NCI-H187 (cell line): Measurements from ENCODE around the gene NSRP1.
"Not testable (repeated sequence)": the region's sequence is repeated elsewhere in the genome, so short reads cannot be mapped to it uniquely, and the experiment has no call there.

Experiments
- DNase-seq, 2 experiments: peaks; one replicate each; lab custom pipeline; 2025; lab: John Stamatoyannopoulos, UW

NSRP1 gene

GRCh38 chr17:30187573-30187972 lies 71.0 kb downstream of the NSRP1 start:
- no peak for DNase-seq

GRCh38 chr17:30188211-30188939 lies 71.8 kb downstream of the NSRP1 start:
- no peak for DNase-seq

- DNase-seq = no peak
These were observed 74.5 kb downstream of the NSRP1 start for GRCh38 chr17:30191072-30191471.

GRCh38 chr17:30196504-30196903 lies 79.9 kb downstream of the NSRP1 start:
- no peak for DNase-seq

- no peak for DNase-seq
These were observed 80.8 kb downstream of the NSRP1 start for GRCh38 chr17:30197416-30197815.

- no peak for DNase-seq
These were observed 83.0 kb downstream of the NSRP1 start for GRCh38 chr17:30199600-30199999.

GRCh38 chr17:30200106-30200505 lies 83.5 kb downstream of the NSRP1 start:
- DNase-seq = no peak

GRCh38 chr17:30200656-30201055 lies 84.0 kb downstream of the NSRP1 start:
- not testable (repeated sequence) for DNase-seq

- DNase-seq = no peak
These were observed 86.9 kb downstream of the NSRP1 start for GRCh38 chr17:30203471-30203981.

GRCh38 chr17:30207655-30208054 lies 91.0 kb downstream of the NSRP1 start:
- no peak for DNase-seq

- DNase-seq = no peak
These were observed 91.6 kb downstream of the NSRP1 start for GRCh38 chr17:30208214-30208613.

GRCh38 chr17:30209930-30210329 lies 93.3 kb downstream of the NSRP1 start:
- no peak for DNase-seq

GRCh38 chr17:30210366-30210765 lies 93.8 kb downstream of the NSRP1 start:
- DNase-seq = no peak

GRCh38 chr17:30210901-30211300 lies 94.3 kb downstream of the NSRP1 start:
- DNase-seq = no peak

GRCh38 chr17:30211371-30211770 lies 94.8 kb downstream of the NSRP1 start:
- DNase-seq = no peak

- DNase-seq = no peak
These were observed 96.1 kb downstream of the NSRP1 start for GRCh38 chr17:30212750-30213149.

GRCh38 chr17:30217054-30217453 lies 100.4 kb downstream of the NSRP1 start:
- DNase-seq = no peak

- DNase-seq = no peak
These were observed 101.2 kb downstream of the NSRP1 start for GRCh38 chr17:30217746-30218245.

- no peak for DNase-seq
These were observed 102.2 kb downstream of the NSRP1 start for GRCh38 chr17:30218799-30219198.

GRCh38 chr17:30219315-30219714 lies 102.7 kb downstream of the NSRP1 start:
- no peak for DNase-seq

- DNase-seq = no peak
These were observed 103.2 kb downstream of the NSRP1 start for GRCh38 chr17:30219833-30220232.

- DNase-seq = no peak
These were observed 103.8 kb downstream of the NSRP1 start for GRCh38 chr17:30220414-30220813.

GRCh38 chr17:30221346-30221745 lies 104.7 kb downstream of the NSRP1 start:
- DNase-seq = no peak

GRCh38 chr17:30222251-30222650 lies 105.6 kb downstream of the NSRP1 start:
- DNase-seq = no peak
